ENCODE results near the gene AS3MT. TPM values are rescaled to one million over a fixed set of nuclear protein-coding genes. Genes with fewer than 3 reads are reported as not detected.
"Not testable (repeated sequence)": the region's sequence is repeated elsewhere in the genome, so short reads cannot be mapped to it uniquely, and the experiment has no call there.

AS3MT gene
- total RNA-seq, 1 donor from 2014 or later, result 8.7 TPM

GRCh38 chr10:102919992-102920739 is 50.9 kb downstream of the AS3MT start:
- no peak for DNase-seq

DNA sequence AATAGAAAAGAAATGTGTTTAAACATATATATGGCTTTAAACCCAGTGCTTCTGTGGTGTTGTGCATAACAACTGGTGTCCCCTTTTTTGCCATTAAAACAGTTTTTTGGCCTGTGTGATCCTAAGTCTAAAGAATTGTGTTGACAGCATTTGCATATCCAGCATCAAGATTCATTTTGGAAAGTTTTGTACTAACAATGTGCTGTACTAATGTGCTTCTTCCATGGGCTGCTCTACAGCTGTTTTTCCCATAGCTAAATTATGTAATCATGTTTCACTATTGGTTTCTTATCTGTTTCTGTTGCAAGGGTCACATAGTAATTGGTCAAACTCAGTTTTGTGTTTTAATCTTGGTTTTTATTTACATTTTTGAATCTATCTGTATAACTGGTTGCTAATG is 54.3 kb downstream of the AS3MT start:
- no peak for DNase-seq

DNA sequence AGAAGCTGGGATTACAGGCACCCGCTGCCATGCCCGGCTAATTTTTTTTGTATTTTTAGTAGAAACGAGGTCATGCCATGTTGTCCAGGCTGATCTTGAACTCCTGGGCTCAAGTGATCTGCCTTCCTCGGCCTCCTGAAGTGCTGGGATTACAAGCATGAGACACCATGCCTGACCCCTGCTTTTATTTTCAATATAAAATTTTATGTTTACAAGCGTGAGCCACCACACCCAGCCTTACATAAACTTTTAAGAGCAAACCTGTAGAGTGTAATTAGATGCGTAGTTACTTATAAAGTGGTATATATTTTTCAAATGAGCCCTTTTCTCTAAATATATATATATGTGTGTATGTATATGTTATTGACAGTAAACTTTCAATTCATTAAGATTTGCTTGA is 57.6 kb downstream of the AS3MT start:
- DNase-seq, result no peak

DNA sequence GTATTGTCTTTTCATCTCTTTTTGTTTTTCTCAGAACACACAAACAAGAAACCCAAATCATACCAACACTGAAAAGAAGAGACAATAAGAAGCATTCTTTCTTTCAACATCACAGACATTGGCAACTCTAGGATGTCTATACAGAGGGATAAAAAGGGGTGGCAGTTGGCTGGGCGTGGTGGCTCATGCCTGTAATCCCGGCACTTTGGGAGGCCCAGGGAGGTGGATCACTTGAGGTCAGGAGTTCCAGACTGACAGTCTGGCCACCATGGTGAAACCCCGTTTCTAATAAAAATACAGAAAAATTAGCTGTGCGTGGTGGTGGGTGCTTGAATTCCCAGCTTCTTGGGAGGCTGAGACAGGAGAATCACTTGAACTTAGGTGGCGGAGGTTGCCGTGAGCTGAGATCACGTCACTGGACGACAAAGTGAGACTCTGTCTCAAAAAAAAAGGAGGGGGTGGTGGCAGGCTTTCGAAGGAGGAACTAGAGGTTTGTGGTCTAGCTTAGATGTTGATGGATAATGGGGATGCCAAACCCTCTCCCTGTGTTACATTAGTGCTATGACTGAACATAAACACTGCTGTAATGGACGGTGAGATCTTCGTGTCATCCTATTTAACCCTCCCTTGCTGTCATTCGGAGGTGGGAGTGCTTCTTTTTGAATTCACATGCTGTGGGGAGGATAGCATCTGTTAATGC is 58.2 kb downstream of the AS3MT start:
- no peak for DNase-seq

DNA sequence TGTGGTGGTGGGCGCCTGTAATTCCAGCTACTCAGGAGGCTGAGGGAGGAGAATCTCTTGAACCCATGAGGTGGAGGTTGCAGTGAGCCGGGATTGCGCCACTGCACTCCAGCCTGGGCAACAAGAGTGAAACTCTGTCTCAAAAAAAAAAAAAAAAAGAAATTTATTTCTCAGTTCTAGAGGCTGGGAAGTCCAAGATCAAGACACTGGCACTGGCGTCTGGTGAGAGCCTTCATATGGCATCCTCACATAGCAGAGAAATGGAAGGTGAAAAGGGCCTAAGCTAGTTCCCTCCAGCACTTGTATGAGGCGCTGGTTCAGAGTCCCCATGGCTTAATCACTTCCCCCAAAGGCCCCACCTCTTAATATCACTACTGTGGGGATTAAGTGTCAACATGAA is 59.2 kb downstream of the AS3MT start:
- DNase-seq, result not testable (repeated sequence)

GRCh38 chr10:102930720-102931119 is 61.5 kb downstream of the AS3MT start:
- no peak for DNase-seq

DNA sequence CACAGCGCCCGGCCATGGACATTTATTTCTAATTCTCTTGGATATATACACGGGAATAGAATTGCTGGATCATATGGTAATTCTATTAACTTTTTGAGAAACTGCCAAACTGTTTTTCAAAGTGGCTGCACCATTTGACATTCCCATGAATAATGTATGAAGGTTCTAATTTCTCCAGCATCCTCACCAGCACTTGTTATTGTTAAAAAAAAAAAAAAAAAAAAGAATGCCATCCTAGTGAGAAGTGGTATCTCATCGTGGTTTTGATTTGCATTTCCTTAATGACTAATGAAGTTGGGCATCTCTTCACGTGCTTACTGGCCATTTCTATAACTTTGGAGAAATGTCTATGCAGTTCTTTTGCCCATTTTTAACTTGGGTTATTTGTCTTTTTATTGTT is 62.4 kb downstream of the AS3MT start:
- no peak for DNase-seq

- DNase-seq, result no peak
These were observed 66.2 kb downstream of the AS3MT start for GRCh38 chr10:102935505-102935904.

- DNase-seq, result no peak
These were observed 66.8 kb downstream of the AS3MT start for GRCh38 chr10:102935939-102936605.

DNA sequence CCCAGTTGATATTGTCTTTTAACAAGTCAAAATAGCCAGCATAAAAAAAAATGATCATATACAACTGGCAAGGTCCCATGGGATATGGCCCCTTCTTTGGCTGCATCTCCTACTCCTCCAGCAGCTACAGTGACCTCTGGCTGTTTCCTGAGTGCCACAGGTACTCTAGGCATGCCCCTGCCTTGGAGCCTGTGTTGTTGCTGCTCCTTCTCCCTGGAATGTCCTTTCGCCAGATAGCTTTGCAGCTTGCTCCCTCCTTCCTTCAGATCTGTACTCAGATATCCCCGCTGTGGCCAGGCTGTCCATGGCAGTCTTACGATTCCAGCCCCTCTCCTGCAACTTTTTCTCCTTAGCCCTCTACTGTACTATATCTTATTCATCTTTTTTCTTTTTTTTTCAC is 72.1 kb downstream of the AS3MT start:
- DNase-seq, result no peak

DNA sequence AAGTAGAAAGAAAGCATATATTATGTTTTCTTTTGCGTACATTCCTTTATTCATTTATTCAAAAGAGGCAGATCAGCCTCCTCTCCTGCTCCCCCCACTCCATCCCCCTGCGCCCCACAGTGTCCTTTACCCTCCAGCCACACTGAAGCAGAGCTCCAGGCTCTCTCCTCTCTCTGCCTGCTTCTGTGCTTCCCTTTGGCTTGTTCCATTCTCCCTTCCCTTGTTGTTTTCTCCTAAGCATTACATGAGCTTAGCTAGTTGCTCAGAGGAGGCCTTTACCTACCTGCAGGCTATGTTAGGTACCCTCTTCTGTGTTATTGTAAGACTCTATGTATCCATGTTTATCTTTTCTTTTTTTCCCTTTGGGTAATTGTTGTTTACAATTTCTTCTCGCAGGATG is 76.2 kb downstream of the AS3MT start:
- DNase-seq, result no peak

DNA sequence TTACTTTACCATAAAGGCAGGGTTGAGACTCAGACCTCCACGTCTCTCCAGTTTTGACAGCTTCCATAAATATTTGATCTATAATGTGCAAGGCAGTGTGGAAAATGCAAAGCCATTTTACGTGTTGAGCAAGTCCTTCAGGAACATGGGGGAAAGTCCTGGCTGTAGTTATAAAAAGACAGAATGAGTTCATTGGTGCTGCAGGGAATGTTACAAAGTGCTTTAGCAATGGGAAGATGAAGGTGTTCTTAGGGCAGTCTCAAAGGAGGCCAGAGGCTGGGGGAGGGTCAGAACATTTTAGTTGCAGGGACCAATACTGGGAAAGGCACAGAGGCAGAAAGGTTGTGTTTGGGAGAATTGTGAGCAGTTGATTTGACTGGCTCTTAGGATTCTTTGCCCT is 76.7 kb downstream of the AS3MT start:
- DNase-seq, result no peak

GRCh38 chr10:102946992-102947391 is 77.7 kb downstream of the AS3MT start:
- DNase-seq, result no peak

DNA sequence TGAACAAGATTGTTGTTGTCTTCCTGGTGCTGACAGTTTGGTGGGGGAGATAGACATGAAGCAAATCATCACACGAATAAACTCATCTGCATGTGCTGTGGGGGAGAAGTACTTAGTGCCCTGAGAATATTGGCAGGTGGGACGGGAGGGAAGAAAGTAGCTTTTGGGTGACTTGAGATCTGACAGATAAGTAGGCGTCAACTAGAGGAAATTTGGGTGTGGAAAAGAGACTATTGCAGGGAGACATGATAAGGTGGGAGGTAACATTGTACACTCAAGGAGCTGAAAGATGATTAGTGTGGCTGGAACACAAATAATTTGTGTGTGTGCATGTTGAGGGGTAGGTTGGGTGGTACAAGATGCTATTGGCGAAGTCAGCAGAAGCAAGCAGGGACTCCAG is 78.9 kb downstream of the AS3MT start:
- no peak for DNase-seq

DNA sequence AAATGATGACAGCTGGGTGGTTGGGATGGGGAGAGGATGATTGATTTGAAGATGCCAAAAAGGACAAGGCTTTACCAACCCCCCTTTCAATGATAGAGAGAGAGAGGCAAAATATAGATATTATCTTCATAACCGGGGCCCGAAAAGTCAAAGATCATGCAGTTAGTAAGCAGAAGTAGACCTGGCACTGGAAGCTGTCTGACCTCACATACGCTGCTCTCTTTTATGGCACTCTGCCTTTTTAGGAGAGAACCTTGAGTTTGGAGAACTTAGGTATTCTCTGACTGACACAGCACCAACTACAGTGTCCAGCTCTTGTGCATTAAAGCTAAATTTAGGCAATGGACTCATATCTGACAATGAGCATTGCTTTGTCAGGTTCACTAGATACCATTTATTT is 79.5 kb downstream of the AS3MT start:
- DNase-seq, result no peak

DNA sequence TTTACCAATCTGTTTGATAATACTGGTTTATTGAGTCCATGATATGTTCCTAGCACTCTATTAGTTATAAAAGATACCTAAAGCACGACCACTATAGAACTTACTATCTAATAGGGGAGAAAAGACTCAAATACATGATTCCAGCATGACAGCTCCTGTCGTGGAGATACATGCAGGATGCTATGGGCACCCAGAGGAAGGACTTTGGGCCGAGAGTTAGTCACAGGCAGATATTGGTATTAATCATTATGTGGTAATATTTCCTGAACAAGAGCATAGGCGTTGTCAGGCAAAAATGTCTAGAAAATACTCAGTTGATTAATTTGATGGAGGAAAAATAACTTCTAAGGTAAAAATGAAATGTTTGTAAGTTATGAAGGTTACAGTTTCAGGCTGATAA is 80.6 kb downstream of the AS3MT start:
- no peak for DNase-seq

DNA sequence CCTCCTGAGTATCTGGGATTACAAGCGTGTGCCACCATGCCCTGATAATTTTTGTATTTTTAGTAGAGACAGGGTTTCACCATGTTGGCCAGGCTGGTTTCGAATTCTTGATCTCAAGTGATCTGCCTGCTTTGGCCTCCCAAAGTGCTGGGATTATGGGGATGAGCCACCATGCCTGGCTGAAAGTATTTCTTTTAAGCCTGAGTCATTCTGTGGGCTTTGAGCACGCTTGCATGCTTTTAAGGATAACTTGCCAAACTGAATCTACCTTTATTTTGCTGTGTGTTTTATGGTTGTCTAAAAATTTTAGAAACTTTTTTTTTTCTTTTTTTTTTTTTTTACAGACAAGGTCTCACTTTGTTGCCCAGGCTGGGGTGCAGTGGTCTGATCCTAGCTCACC is 82.0 kb downstream of the AS3MT start:
- DNase-seq, result no peak

Small RNA genes lying within 50 kb of the gene (small RNA-seq; reads per million reads assigned to genes)
- not detected for gene AS3MT (ENCODE audit: low replicate concordance)
- gene RF00026 (ENCODE audit: low replicate concordance), result not detected

Other genes starting within 250 kb of the AS3MT start
- gene TRIM8, start 225.0 kb upstream of the AS3MT start, total RNA-seq, result 82.2 TPM
- 7.3 TPM for gene ARL3, start 155.1 kb upstream of the AS3MT start, total RNA-seq
- gene SFXN2, start 154.8 kb upstream of the AS3MT start, total RNA-seq, result 7.0 TPM
- 79.0 TPM for gene WBP1L, start 125.5 kb upstream of the AS3MT start, total RNA-seq
- not detected for gene CYP17A1, start 32.1 kb upstream of the AS3MT start, total RNA-seq
- 29.1 TPM for gene BORCS7, start 15.2 kb upstream of the AS3MT start, total RNA-seq
- gene CNNM2, start 48.8 kb downstream of the AS3MT start, total RNA-seq, result 13.2 TPM

Data from tongue (tissue), 3 donors.